ENCODE data around the gene SCN2B. TPM values are rescaled to one million over a fixed set of nuclear protein-coding genes. Genes with fewer than 3 reads are reported as not detected.

SCN2B gene
- polyA plus RNA-seq, 1 donor = 1.3 TPM

DNA sequence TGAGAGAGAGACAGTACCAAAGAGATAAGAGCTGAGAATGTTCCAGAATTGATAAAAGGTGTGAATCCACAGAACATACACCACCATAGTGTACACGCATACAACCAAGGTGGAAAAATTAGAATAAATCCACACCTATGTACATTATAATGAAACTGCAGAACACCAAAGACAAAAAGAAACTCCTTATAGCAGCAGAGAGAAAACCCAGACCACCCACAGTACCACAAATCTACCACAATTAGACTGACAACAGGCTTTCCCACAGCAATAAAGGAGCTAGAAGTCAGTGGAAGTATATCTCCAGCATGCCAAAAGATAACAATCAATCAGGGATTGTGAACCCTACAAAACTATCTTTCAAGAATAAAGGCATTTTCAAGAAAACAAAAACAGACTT lies 55.6 kb downstream of the SCN2B start:
- Histone ChIP-seq H3K9me3 (ENCODE audit: control insufficient read depth, low read depth, low read length) (no peaks in the 10 kb centered on the region), H3K27me3 (ENCODE audit: control insufficient read depth, insufficient read depth, low read length) (no peaks in the 10 kb centered on the region), H3K27ac (ENCODE audit: low read length) (no peak overlapping the region), H3K36me3 (ENCODE audit: control insufficient read depth, insufficient read depth, low read length) (peaks cover 31% of the 10 kb centered on the region), H3K4me1 (ENCODE audit: control insufficient read depth, insufficient read depth, low read length) (no peaks in the 10 kb centered on the region), H3K4me3 (ENCODE audit: low read length) (no peak overlapping the region)
- no peak for DNase-seq
- WGBS (ENCODE audit: insufficient coverage, low lambda C conversion rate) = 89% methylated on average over 1 of the region's 1 CpG

DNA sequence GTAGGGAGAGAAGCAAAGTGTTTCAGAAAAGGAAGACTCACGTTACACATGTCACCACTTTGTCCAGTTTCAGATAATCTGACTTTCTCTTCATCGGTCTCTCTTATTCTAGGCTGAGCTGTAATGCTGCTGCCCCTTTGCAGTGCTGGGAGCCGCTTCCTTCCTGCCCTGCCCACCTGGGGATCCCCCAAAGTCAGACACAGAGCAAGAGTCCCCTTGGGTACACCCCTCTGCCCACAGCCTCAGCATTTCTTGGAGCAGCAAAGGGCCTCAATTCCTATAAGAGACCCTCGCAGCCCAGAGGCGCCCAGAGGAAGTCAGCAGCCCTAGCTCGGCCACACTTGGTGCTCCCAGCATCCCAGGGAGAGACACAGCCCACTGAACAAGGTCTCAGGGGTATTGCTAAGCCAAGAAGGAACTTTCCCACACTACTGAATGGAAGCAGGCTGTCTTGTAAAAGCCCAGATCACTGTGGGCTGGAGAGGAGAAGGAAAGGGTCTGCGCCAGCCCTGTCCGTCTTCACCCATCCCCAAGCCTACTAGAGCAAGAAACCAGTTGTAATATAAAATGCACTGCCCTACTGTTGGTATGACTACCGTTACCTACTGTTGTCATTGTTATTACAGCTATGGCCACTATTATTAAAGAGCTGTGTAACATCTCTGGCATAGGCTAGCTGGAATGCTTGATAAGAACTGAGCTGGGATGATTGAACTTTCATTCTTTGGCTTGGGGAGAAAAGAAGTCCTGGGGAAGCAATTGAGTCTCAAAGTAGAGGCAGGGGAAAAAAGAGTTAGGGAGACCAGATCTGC lies 58.4 kb downstream of the SCN2B start:
- H3K4me3 ChIP-seq (ENCODE audit: low read length) = no peak overlapping the region
- no CpG with 5 or more reads among the region's 9 CpGs for WGBS (ENCODE audit: insufficient coverage, low lambda C conversion rate)

DNA sequence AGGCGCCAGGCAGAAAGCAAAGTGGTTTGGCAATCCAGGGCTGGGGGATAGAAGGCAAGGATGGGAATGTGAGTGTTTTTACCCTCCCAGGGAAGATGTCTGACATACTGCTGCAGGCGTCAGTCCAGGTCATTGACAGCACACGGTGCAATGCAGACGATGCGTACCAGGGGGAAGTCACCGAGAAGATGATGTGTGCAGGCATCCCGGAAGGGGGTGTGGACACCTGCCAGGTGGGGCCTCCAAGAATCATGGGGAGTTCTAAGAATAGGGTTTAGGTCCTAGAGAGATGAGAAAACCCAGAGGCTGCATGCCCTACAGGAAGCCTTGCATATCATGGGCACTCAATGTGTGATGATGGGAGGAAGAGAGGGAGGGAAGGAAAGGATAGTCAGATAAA lies 61.4 kb downstream of the SCN2B start:
- Histone ChIP-seq H3K27me3 (ENCODE audit: control insufficient read depth, insufficient read depth, low read length) (no peaks in the 10 kb centered on the region), H3K27ac (ENCODE audit: low read length) (no peak overlapping the region), H3K4me1 (ENCODE audit: control insufficient read depth, insufficient read depth, low read length) (peaks cover 11% of the 10 kb centered on the region), H3K4me3 (ENCODE audit: low read length) (no peak overlapping the region), H3K36me3 (ENCODE audit: control insufficient read depth, insufficient read depth, low read length) (peaks cover 52% of the 10 kb centered on the region), H3K9me3 (ENCODE audit: control insufficient read depth, low read depth, low read length) (no peaks in the 10 kb centered on the region)
- DNase-seq = no peak
- no CpG with 5 or more reads among the region's 7 CpGs for WGBS (ENCODE audit: insufficient coverage, low lambda C conversion rate)

More for the DNA sequence above, 58.4 kb downstream of the SCN2B start:
- H3K4me1 ChIP-seq (ENCODE audit: control insufficient read depth, insufficient read depth, low read length) = no peaks in the 10 kb centered on the region
- no peak overlapping the region for H3K27ac ChIP-seq (ENCODE audit: low read length)
- H3K36me3 ChIP-seq (ENCODE audit: control insufficient read depth, insufficient read depth, low read length) = peaks cover 45% of the 10 kb centered on the region
- no peak for DNase-seq
- H3K9me3 ChIP-seq (ENCODE audit: control insufficient read depth, low read depth, low read length) = no peaks in the 10 kb centered on the region
- no peaks in the 10 kb centered on the region for H3K27me3 ChIP-seq (ENCODE audit: control insufficient read depth, insufficient read depth, low read length)

DNA sequence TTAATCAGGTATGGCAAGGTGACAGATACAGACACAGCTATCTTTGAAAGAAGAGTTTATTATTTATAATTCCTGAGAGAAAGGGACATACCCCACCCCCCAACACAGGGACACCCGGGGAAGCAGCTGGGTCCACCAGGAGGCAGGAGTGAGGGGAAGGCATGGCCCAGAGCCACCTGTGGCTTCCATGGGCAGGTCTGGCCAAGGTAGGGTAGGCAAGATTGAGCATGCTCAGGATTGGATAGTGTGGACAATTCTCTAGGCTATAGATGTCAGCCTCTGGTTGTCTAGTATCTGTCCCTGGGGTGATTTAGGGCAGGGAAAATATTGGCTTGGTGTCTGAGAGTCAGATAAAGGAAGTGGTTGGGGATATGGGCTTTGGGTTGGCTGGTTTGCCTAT lies 62.2 kb downstream of the SCN2B start:
- no CpG with 5 or more reads among the region's 1 CpG for WGBS (ENCODE audit: insufficient coverage, low lambda C conversion rate)
- Histone ChIP-seq H3K27ac (ENCODE audit: low read length) (no peak overlapping the region), H3K27me3 (ENCODE audit: control insufficient read depth, insufficient read depth, low read length) (no peaks in the 10 kb centered on the region), H3K36me3 (ENCODE audit: control insufficient read depth, insufficient read depth, low read length) (peaks cover 59% of the 10 kb centered on the region), H3K4me1 (ENCODE audit: control insufficient read depth, insufficient read depth, low read length) (peaks cover 11% of the 10 kb centered on the region), H3K9me3 (ENCODE audit: control insufficient read depth, low read depth, low read length) (no peaks in the 10 kb centered on the region), H3K4me3 (ENCODE audit: low read length) (no peak overlapping the region)
- no peak for DNase-seq

DNA sequence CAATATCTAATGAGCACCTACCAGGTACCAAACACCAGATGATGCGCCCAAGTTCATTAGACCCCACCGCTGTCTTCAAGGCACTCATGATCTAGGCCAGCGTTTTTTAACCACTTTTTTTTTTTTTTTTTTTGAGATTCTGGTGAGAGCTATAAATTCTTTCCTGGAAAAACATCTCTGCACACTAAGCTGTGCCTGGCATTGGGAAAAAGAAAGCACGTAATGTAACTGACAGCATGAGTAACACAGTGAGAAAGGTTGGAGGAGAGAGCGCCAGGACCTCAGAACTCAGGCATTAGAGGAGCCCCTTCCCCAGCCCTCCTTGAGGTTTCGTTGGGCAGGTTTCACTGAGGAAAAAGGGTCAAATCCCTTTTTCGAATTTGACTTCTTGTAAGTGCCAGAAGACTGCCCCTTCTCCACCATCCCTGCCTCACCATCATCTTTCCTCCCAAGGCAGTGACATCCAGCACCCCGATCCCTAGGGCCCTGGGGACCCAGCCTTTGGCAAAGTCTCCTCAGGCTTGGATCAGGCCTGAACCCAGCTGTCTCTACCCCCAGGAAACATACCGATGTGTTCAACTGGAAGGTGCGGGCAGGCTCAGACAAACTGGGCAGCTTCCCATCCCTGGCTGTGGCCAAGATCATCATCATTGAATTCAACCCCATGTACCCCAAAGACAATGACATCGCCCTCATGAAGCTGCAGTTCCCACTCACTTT lies 63.6 kb downstream of the SCN2B start:
- 83% methylated on average over 2 of the region's 11 CpGs for WGBS (ENCODE audit: insufficient coverage, low lambda C conversion rate)
- H3K36me3 ChIP-seq (ENCODE audit: control insufficient read depth, insufficient read depth, low read length) = peaks cover 63% of the 10 kb centered on the region

More for the DNA sequence above, 63.6 kb downstream of the SCN2B start:
- no peak overlapping the region for H3K4me3 ChIP-seq (ENCODE audit: low read length)
- H3K9me3 ChIP-seq (ENCODE audit: control insufficient read depth, low read depth, low read length) = no peaks in the 10 kb centered on the region
- no peak for DNase-seq
- H3K27ac ChIP-seq (ENCODE audit: low read length) = no peak overlapping the region
- H3K4me1 ChIP-seq (ENCODE audit: control insufficient read depth, insufficient read depth, low read length) = peaks cover 11% of the 10 kb centered on the region
- no peaks in the 10 kb centered on the region for H3K27me3 ChIP-seq (ENCODE audit: control insufficient read depth, insufficient read depth, low read length)

Other genes with a start within 250 kb of the SCN2B start
- gene TMPRSS13, start 247.2 kb downstream of the SCN2B start, polyA plus RNA-seq = 3.6 TPM
- 8.6 TPM for gene IL10RA, start 190.2 kb downstream of the SCN2B start, polyA plus RNA-seq
- gene TMPRSS4, start 99.6 kb downstream of the SCN2B start, polyA plus RNA-seq = 62.6 TPM
- gene SMIM35, start 89.7 kb downstream of the SCN2B start, polyA plus RNA-seq = 0.46 TPM
- 4.2 TPM for gene SCN4B, start 23.8 kb downstream of the SCN2B start, polyA plus RNA-seq
- gene JAML, start 48.4 kb upstream of the SCN2B start, polyA plus RNA-seq = 35.2 TPM
- gene MPZL3, start 75.7 kb upstream of the SCN2B start, polyA plus RNA-seq = 16.7 TPM
- 32.8 TPM for gene MPZL2, start 87.7 kb upstream of the SCN2B start, polyA plus RNA-seq
- gene CD3E, start 128.1 kb upstream of the SCN2B start, polyA plus RNA-seq = 9.1 TPM
- gene CD3D, start 166.1 kb upstream of the SCN2B start, polyA plus RNA-seq = 7.4 TPM
- 2.5 TPM for gene CD3G, start 167.7 kb upstream of the SCN2B start, polyA plus RNA-seq
- gene UBE4A, start 183.0 kb upstream of the SCN2B start, polyA plus RNA-seq = 39.6 TPM
- gene ATP5MG, start 225.0 kb upstream of the SCN2B start, polyA plus RNA-seq = 285 TPM

All from large intestine (tissue), 3 donors.